HepG2 (cell line): ENCODE measurements around the gene KRT38. TPM values are rescaled to one million over a fixed set of nuclear protein-coding genes. Genes with fewer than 3 reads are reported as not detected.

Experiments used
- ATAC-seq: fragments of 200-7000 bp; cut with Tn5 transposase; 3 replicates; pipeline ENCODE4 v1.9.1; 2020; ENCODE audit warnings: mild to moderate bottlenecking, moderate library complexity
- BruUV-seq: library from RNA; stranded (reverse); fragments of 400-500 nt; replicated peaks from 2 replicates; lab custom pipeline; 2021; lab: Mats Ljungman, UMichigan
- CTCF ChIA-PET: fragments of 300-600 bp; formaldehyde crosslinking; extraction: SDS; loops from one replicate; lab custom pipeline; 2021; ENCODE audit warnings: low total read pairs, inconsistent platforms, low intra/inter-chr PET ratio; lab: Yijun Ruan, JAX
- POLR2A ChIA-PET: fragments of 350-600 bp; sonication (Branson Sonifier 250); formaldehyde crosslinking; loops from one replicate; lab custom pipeline; 2020; ENCODE audit warnings: antibody characterized with exemption, inconsistent platforms; lab: Yijun Ruan, JAX
- DNase-seq: peaks from one replicate; pipeline ENCODE4 v3.0.0-alpha.2; 2015; ENCODE audit warnings: low spot score
- FAIRE-seq: peaks from 3 replicates; lab custom pipeline; 2011; peaks lifted over from hg19 to GRCh38; lab: Jason Lieb, UNC
- H2AFZ ChIP-seq: one replicate; pipeline ENCODE4 v1.6.1; 2011; ENCODE audit warnings: low read length, inconsistent platforms
- H3K27ac ChIP-seq: fragments of 300-600 bp; 3 replicates; pipeline ENCODE4 v1.8.0; 2011; ENCODE audit warnings: mixed run types, mild to moderate bottlenecking, mixed read lengths, low read length, inconsistent platforms; ENCODE audit not compliant: insufficient read depth; ENCODE audit errors: extremely low read length
- H3K27me3 ChIP-seq, 2 experiments: fragments of 200-600 bp in 1 of 2; 2 replicates in 1 of 2; 3 replicates in 1 of 2; pipeline versions ENCODE4 v1.6.0 to v1.8.0; 2011; ENCODE audit warnings: low read length in 2 of 2, mild to moderate bottlenecking in 2 of 2, moderate library complexity in 2 of 2, inconsistent platforms in 1 of 2; ENCODE audit not compliant: insufficient read depth in 2 of 2, control insufficient read depth in 1 of 2
- H3K36me3 ChIP-seq, 2 experiments: fragments of 200-600 bp in 1 of 2; replicated peaks in 1 of 2; 2 replicates in 1 of 2; 3 replicates in 1 of 2; pipeline versions ENCODE4 v1.5.1 to v1.8.0; 2011; ENCODE audit warnings: low read length in 2 of 2, inconsistent platforms in 1 of 2; ENCODE audit not compliant: insufficient read depth in 2 of 2, control insufficient read depth in 1 of 2
- H3K4me1 ChIP-seq: 2 replicates; pipeline ENCODE4 v1.5.1; 2012; ENCODE audit warnings: low read length, inconsistent platforms; ENCODE audit not compliant: insufficient read depth
- H3K4me2 ChIP-seq: 2 replicates; pipeline ENCODE4 v1.6.0; 2011; ENCODE audit warnings: low read depth, low read length, inconsistent platforms
- H3K4me3 ChIP-seq, 3 experiments: fragments of 200-600 bp in 1 of 3; sonication (generic), shearing (Covaris generic) in 1 of 3; replicated peaks in 1 of 3; 2 replicates each; pipeline ENCODE4 v1.5.1; 2011 to 2016; ENCODE audit warnings: low read length in 3 of 3, inconsistent platforms in 2 of 3, low read depth in 2 of 3, mild to moderate bottlenecking in 2 of 3, control low read depth in 1 of 3, mixed read lengths in 1 of 3; ENCODE audit not compliant: insufficient read depth in 1 of 3
- H3K79me2 ChIP-seq: one replicate; pipeline ENCODE4 v1.6.1; 2011; ENCODE audit warnings: low read length, inconsistent platforms; ENCODE audit not compliant: insufficient read depth
- H3K9ac ChIP-seq: 2 replicates; pipeline ENCODE4 v1.6.0; 2011; ENCODE audit warnings: mild to moderate bottlenecking, low read depth, low read length, inconsistent platforms; ENCODE audit not compliant: insufficient read depth
- H3K9me3 ChIP-seq: 2 replicates; pipeline ENCODE4 v1.5.1; 2012; ENCODE audit warnings: mild to moderate bottlenecking, low read length
- H4K20me1 ChIP-seq: 2 replicates; pipeline ENCODE4 v1.6.0; 2011; ENCODE audit warnings: inconsistent platforms, mild to moderate bottlenecking, low read length, moderate library complexity; ENCODE audit not compliant: insufficient read depth
- AFF4 ChIP-seq: sonication (generic); formaldehyde crosslinking; IDR thresholded peaks from 2 replicates; pipeline ENCODE4 v1.4.0; 2020; ENCODE audit warnings: missing genetic modification reagents
- ARNTL ChIP-seq: sonication (generic); formaldehyde crosslinking; IDR thresholded peaks from 2 replicates; pipeline ENCODE4 v1.4.0; 2020; ENCODE audit warnings: mild to moderate bottlenecking, missing genetic modification reagents
- DR1 ChIP-seq: sonication (generic); formaldehyde crosslinking; IDR thresholded peaks from 2 replicates; pipeline ENCODE4 v1.8.0; 2021; ENCODE audit warnings: mild to moderate bottlenecking, missing genetic modification reagents, inconsistent platforms
- ELF3 ChIP-seq: IDR thresholded peaks from 2 replicates; pipeline ENCODE4 v1.6.1; 2016; ENCODE audit warnings: missing genetic modification reagents, missing compliant biosample characterization
- GABPA ChIP-seq, 2 experiments: IDR thresholded peaks; 2 replicates each; pipeline ENCODE4 v1.6.1; 2011 to 2016; ENCODE audit warnings: low read depth in 2 of 2, low read length in 1 of 2, missing biosample characterization in 1 of 2, missing genetic modification characterization in 1 of 2
- NFYB ChIP-seq: sonication (generic); formaldehyde crosslinking; IDR thresholded peaks from 2 replicates; pipeline ENCODE4 v1.4.0; 2020; ENCODE audit warnings: missing genetic modification reagents
- NKX3-1 ChIP-seq: sonication (generic); formaldehyde crosslinking; IDR thresholded peaks from 2 replicates; pipeline ENCODE4 v1.5.0; 2020; ENCODE audit warnings: missing genetic modification reagents
- TFDP1 ChIP-seq: IDR thresholded peaks from 2 replicates; pipeline ENCODE4 v1.6.1; 2016; ENCODE audit warnings: missing compliant biosample characterization, missing genetic modification reagents, borderline replicate concordance
- ZGPAT ChIP-seq: IDR thresholded peaks from 2 replicates; pipeline ENCODE4 v1.6.1; 2016; ENCODE audit warnings: mild to moderate bottlenecking
- ZNF264 ChIP-seq: sonication (generic); formaldehyde crosslinking; IDR thresholded peaks from 2 replicates; pipeline ENCODE4 v1.4.0; 2020; ENCODE audit warnings: missing genetic modification reagents
- ZNF597 ChIP-seq: sonication (generic); formaldehyde crosslinking; IDR thresholded peaks from 2 replicates; pipeline ENCODE4 v1.5.0; 2020; ENCODE audit warnings: missing genetic modification reagents
- ZNF776 ChIP-seq: sonication (generic); formaldehyde crosslinking; IDR thresholded peaks from 2 replicates; pipeline ENCODE4 v1.4.0; 2020; ENCODE audit warnings: mild to moderate bottlenecking, missing genetic modification reagents
- ZSCAN20 ChIP-seq: sonication (generic); formaldehyde crosslinking; IDR thresholded peaks from 2 replicates; pipeline ENCODE4 v1.4.0; 2020; ENCODE audit warnings: missing genetic modification reagents, mild to moderate bottlenecking, borderline replicate concordance
- WGBS: methylation state at CpG from one replicate; pipeline ENCODE4 v1.1.6; 2017; ENCODE audit warnings: low lambda C conversion rate; 5-methylcytosine and 5-hydroxymethylcytosine counted together
- in situ Hi-C: cut with HindIII; loops from 2 replicates; pipeline ENCODE4 v1.10.0; 2017; ENCODE audit warnings: low pct_unique_long_range_greater_than_20kb; ENCODE audit not compliant: extremely low pct_ligation_motif_present
- intact Hi-C: fragments of 100-400 bp; cut with micrococcal nuclease; formaldehyde crosslinking; loops from one replicate; pipeline ENCODE4 v1.10.0; 2022; ENCODE audit not compliant: unreplicated experiment
- polyA plus RNA-seq, 8 experiments: library from polyadenylated mRNA; depleted of rRNA in 3 of 8; stranded (reverse) in 7 of 8; unstranded in 1 of 8; fragments of >200 nt; fragmentation: Illumina TruSeq in 4 of 8; extraction: Trizol in 4 of 8; gene quantifications; 2 replicates each; pipeline versions ENCODE4 v1.2.1 to v1.2.3, GENCODE V29; 2011 to 2016; ENCODE audit warnings: low read depth in 4 of 8, missing spikeins in 1 of 8, mixed read lengths in 1 of 8; ENCODE audit not compliant: insufficient read depth in 1 of 8
- total RNA-seq, 5 experiments: library from RNA; depleted of rRNA; stranded (reverse); fragments of >200 nt; fragmentation: Illumina TruSeq; extraction: Trizol; gene quantifications; 2 replicates each; pipeline ENCODE4 v1.2.3, GENCODE V29; 2016; ENCODE audit warnings: low read depth in 1 of 5

KRT38 gene
- total and polyA plus RNA-seq, 2 of the 13 experiments (the other 11 are each of a cell fraction or from before 2014, with no cell fraction given): not detected

- no peak for TF ChIP-seq ZNF264 (CRISPR knock-in tag)
- no peak for TF ChIP-seq ARNTL (CRISPR knock-in tag)
- TF ChIP-seq ZNF776 (CRISPR knock-in tag): no peak
- no peak for TF ChIP-seq ELF3 (CRISPR knock-in tag)
- no peak for TF ChIP-seq TFDP1 (CRISPR knock-in tag)
- no peak for TF ChIP-seq DR1
- TF ChIP-seq GABPA (IDR thresholded peaks at IDR 0.05; ENCODE audit: low read depth, low read length): no peak
- no peak for TF ChIP-seq GABPA (CRISPR knock-in tag; IDR thresholded peaks at IDR 0.05; ENCODE audit: low read depth)
- no peak for TF ChIP-seq NKX3-1
- TF ChIP-seq NFYB (CRISPR knock-in tag): no peak
- TF ChIP-seq AFF4 (CRISPR knock-in tag): no peak
- no peak for TF ChIP-seq ZSCAN20 (CRISPR knock-in tag)
- no peak for TF ChIP-seq ZGPAT (CRISPR knock-in tag)
- TF ChIP-seq ZNF597: no peak
- DNase-seq (no peak), ATAC-seq (no peak), FAIRE-seq (no peak)
- peaks cover 34% of the 10 kb centered on the region for H3K4me1 ChIP-seq
- H3K9me3 ChIP-seq: no peaks in the 10 kb centered on the region
- H3K27ac ChIP-seq: no peak overlapping the region
- H3K27me3 ChIP-seq: no peaks in the 10 kb centered on the region; a peak in 1 of 5 replicates
- no peak overlapping the region for H3K4me2 ChIP-seq
- H3K79me2 ChIP-seq: no peaks in the 10 kb centered on the region
- no peak overlapping the region for H3K4me3 ChIP-seq
- POLR2A ChIA-PET: interaction anchor here (4.1 kb wide), 1 partner anchor 9 kb away, joined by 35 read pairs; no protein-coding TSS in a partner anchor
- no TSS peak for BruUV-seq
- no peak overlapping the region for H3K9ac ChIP-seq
- H3K36me3 ChIP-seq: no peaks in the 10 kb centered on the region
- intact Hi-C loops: loop anchor here (2.0 kb wide), 1 partner anchor 66 kb away; no protein-coding TSS in a partner anchor
- H2AFZ ChIP-seq: no peak overlapping the region
- CTCF ChIA-PET: no interaction called here
- in situ Hi-C loops: no loop called here
- WGBS: 82% methylated on average over 9 of the region's 10 CpGs
- no peaks in the 10 kb centered on the region for H4K20me1 ChIP-seq
Measured at GRCh38 chr17:41407226-41407625, 33.6 kb downstream of the KRT38 start.
